Loucy (cell line): ENCODE data around the gene LENG9.

Source experiments
- CTCF ChIP-seq: fragments of 200-600 bp; sonication (generic); conservative IDR thresholded peaks from 2 replicates; pipeline ENCODE4 v1.5.1; 2014; ENCODE audit warnings: mild to moderate bottlenecking, antibody characterized with exemption, low read length
- EZH2phosphoT487 ChIP-seq: fragments of 200-600 bp; IDR thresholded peaks from 2 replicates; pipeline ENCODE4 v1.6.1; 2018; ENCODE audit warnings: antibody characterized with exemption, mild to moderate bottlenecking, moderate library complexity, borderline replicate concordance

DNA sequence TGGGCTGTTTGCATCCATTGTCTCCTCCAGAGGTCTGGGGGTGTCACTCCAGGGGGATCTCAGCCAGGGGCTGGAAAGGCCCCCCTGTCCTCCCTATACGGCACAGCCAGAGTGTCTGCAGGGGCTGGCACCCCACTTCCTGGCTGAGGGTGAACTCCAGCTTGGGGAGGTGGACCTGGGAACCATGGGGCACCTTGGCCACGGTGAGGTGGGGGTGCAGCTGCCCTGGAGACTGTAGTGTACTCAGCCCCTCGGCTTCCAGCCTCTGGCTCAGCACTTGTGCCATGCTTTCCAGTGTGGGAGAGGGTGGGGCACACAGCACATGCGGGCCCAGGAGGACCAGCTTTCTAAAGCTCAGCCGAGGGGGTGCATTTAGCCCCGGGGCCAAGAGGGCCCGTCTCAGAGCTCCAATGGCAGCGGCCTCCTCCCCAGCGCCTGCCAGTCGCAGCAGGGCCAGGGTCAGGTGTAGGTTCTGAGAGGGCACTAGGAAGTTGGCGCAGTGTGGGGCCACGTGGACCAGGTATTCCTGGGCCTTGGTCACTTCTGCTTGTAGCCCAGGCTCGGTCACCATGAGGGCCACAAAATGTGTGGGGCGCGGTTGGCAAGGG, 1.4 kb downstream of the LENG9 start:
- no peak for TF ChIP-seq CTCF
- TF ChIP-seq EZH2phosphoT487: no peak
